ENCODE data around the gene GUK1. TPM values are rescaled to one million over a fixed set of nuclear protein-coding genes. Genes with fewer than 3 reads are reported as not detected.

GUK1 gene
- total RNA-seq, 2 donors from 2014 or later: 110 to 112 TPM

GRCh38 chr1:228096416-228097332 lies 43.4 kb upstream of the GUK1 start:
- Histone ChIP-seq H3K4me3 (ENCODE audit: low read length) (no peak overlapping the region), H3K27me3 (ENCODE audit: control insufficient read depth, insufficient read depth, low read length, poor library complexity, severe bottlenecking) (no peaks in the 10 kb centered on the region), H3K36me3 (ENCODE audit: control insufficient read depth, insufficient read depth, low read length) (peaks cover 87% of the 10 kb centered on the region), H3K27ac (ENCODE audit: low read depth, low read length) (no peak overlapping the region), H3K4me1 (ENCODE audit: control insufficient read depth, insufficient read depth, low read length) (peaks cover 2% of the 10 kb centered on the region), H3K9me3 (ENCODE audit: control insufficient read depth, low read length) (no peaks in the 10 kb centered on the region), H3K9ac (ENCODE audit: extremely low read depth, low read length, poor library complexity, severe bottlenecking) (no peak overlapping the region)
- Mint-ChIP-seq H3K27ac (no peak overlapping the region), H3K36me3 (ENCODE audit: low read depth) (peaks cover 66% of the 10 kb centered on the region), H3K4me1 (no peaks in the 10 kb centered on the region), H3K27me3 (ENCODE audit: insufficient read depth) (no peaks in the 10 kb centered on the region), H3K9me3 (peaks cover 8% of the 10 kb centered on the region), H3K4me3 (no peak overlapping the region)
- 95 to 96% methylated on average over 7 to 13 of the region's 13 CpGs for WGBS, 2 experiments (ENCODE audit: insufficient coverage in 1 of 2, insufficient read length in 1 of 2)
- peak; percentile 37 for DNase-seq
- no peak for TF ChIP-seq CTCF (conservative IDR thresholded peaks at IDR 0.05)

- no peak overlapping the region for H3K27ac ChIP-seq (ENCODE audit: low read depth, low read length)
- H3K27ac Mint-ChIP-seq: peak overlapping the region; percentile 13
- H3K4me1 Mint-ChIP-seq: no peaks in the 10 kb centered on the region
- no peak overlapping the region for H3K9ac ChIP-seq (ENCODE audit: extremely low read depth, low read length, poor library complexity, severe bottlenecking)
- H3K36me3 ChIP-seq (ENCODE audit: control insufficient read depth, insufficient read depth, low read length): peaks cover 79% of the 10 kb centered on the region
- no peak for TF ChIP-seq CTCF (conservative IDR thresholded peaks at IDR 0.05)
- peak; percentile 45 for DNase-seq
- H3K27me3 Mint-ChIP-seq (ENCODE audit: insufficient read depth): no peaks in the 10 kb centered on the region
- peaks cover 5% of the 10 kb centered on the region for H3K4me1 ChIP-seq (ENCODE audit: control insufficient read depth, insufficient read depth, low read length)
- H3K9me3 Mint-ChIP-seq: peaks cover 8% of the 10 kb centered on the region
- no peaks in the 10 kb centered on the region for H3K9me3 ChIP-seq (ENCODE audit: control insufficient read depth, low read length)
- H3K27me3 ChIP-seq (ENCODE audit: control insufficient read depth, insufficient read depth, low read length, poor library complexity, severe bottlenecking): no peaks in the 10 kb centered on the region
- WGBS, 2 experiments (ENCODE audit: insufficient coverage in 1 of 2, insufficient read length in 1 of 2): 97 to 98% methylated on average over 18 to 33 of the region's 34 CpGs
- H3K36me3 Mint-ChIP-seq (ENCODE audit: low read depth): peaks cover 59% of the 10 kb centered on the region
- no peak overlapping the region for H3K4me3 ChIP-seq (ENCODE audit: low read length)
- no peak overlapping the region for H3K4me3 Mint-ChIP-seq
Measured at GRCh38 chr1:228097333-228098081, 42.6 kb upstream of the GUK1 start.

GRCh38 chr1:228098323-228098931 lies 41.7 kb upstream of the GUK1 start:
- Histone ChIP-seq H3K9me3 (ENCODE audit: control insufficient read depth, low read length) (no peaks in the 10 kb centered on the region), H3K4me3 (ENCODE audit: low read length) (no peak overlapping the region), H3K27me3 (ENCODE audit: control insufficient read depth, insufficient read depth, low read length, poor library complexity, severe bottlenecking) (no peaks in the 10 kb centered on the region), H3K27ac (ENCODE audit: low read depth, low read length) (no peak overlapping the region), H3K9ac (ENCODE audit: extremely low read depth, low read length, poor library complexity, severe bottlenecking) (no peak overlapping the region), H3K4me1 (ENCODE audit: control insufficient read depth, insufficient read depth, low read length) (peaks cover 5% of the 10 kb centered on the region), H3K36me3 (ENCODE audit: control insufficient read depth, insufficient read depth, low read length) (peaks cover 70% of the 10 kb centered on the region)
- 94 to 96% methylated on average over 22 to 28 of the region's 28 CpGs for WGBS, 2 experiments (ENCODE audit: insufficient coverage in 1 of 2, insufficient read length in 1 of 2)
- Mint-ChIP-seq H3K36me3 (ENCODE audit: low read depth) (peaks cover 53% of the 10 kb centered on the region), H3K9me3 (peaks cover 8% of the 10 kb centered on the region), H3K27me3 (ENCODE audit: insufficient read depth) (no peaks in the 10 kb centered on the region), H3K4me1 (no peaks in the 10 kb centered on the region), H3K4me3 (no peak overlapping the region), H3K27ac (peak overlapping the region; percentile 14)
- peak; percentile 40 for DNase-seq
- no peak for TF ChIP-seq CTCF (conservative IDR thresholded peaks at IDR 0.05)

All from endodermal cell (in vitro differentiated cells).